Spleen (tissue), 7 donors: Measurements from ENCODE around the gene ODAPH.

Experiments
- CTCF ChIP-seq, 11 experiments: fragments of 200-600 bp in 7 of 11; fragments of 450-650 bp in 4 of 11; sonication (generic) in 4 of 11; IDR thresholded peaks in 8 of 11; conservative IDR thresholded peaks in 3 of 11; 1 replicate in 7 of 11; 2 replicates in 4 of 11; pipeline versions ENCODE4 v1.4.0 to v1.8.0; 2016 to 2021; ENCODE audit warnings: antibody characterized with exemption in 11 of 11, inconsistent platforms in 4 of 11, mild to moderate bottlenecking in 1 of 11
- POLR2A ChIP-seq, 3 donors: fragments of 450-650 bp; IDR thresholded peaks; one replicate each; pipeline ENCODE4 v1.5.1; 2017; ENCODE audit warnings: antibody characterized with exemption in 3 of 3, mild to moderate bottlenecking in 1 of 3
- POLR2AphosphoS5 ChIP-seq, 3 donors: sonication (generic); formaldehyde crosslinking; IDR thresholded peaks; one replicate each; pipeline ENCODE4 v1.5.1; 2017; ENCODE audit warnings: antibody characterized with exemption in 3 of 3
- donor health status: DM: no; HTN: no; CAD: no; lungs with moderate emphysema.
- donor health status: DM: no; HTN: no; CAD: no.
- donor health status: DM: no; HTN: no; CAD: no.

GRCh38 chr4:75525086-75525485, 30.8 kb upstream of the ODAPH start:
- TF ChIP-seq CTCF (IDR thresholded peaks at IDR 0.05 in 8 of 11, conservative IDR thresholded peaks at IDR 0.05 in 3 of 11) = no peak
- TF ChIP-seq POLR2A (IDR thresholded peaks at IDR 0.05) = no peak
- TF ChIP-seq POLR2AphosphoS5 (IDR thresholded peaks at IDR 0.05) = no peak
